Mesodermal cell (in vitro differentiated cells): Measurements from ENCODE around the gene PEX16.

Experiments
- H3K27ac ChIP-seq: 2 replicates; pipeline ENCODE4 v1.7.0; 2013; ENCODE audit warnings: mild to moderate bottlenecking, low read depth, low read length, moderate library complexity; ENCODE audit not compliant: severe bottlenecking
- H3K36me3 ChIP-seq: 2 replicates; pipeline ENCODE4 v1.7.1; 2013; ENCODE audit warnings: mild to moderate bottlenecking, low read length, moderate library complexity; ENCODE audit not compliant: control insufficient read depth, insufficient read depth
- H3K4me1 ChIP-seq: one replicate; pipeline ENCODE4 v1.7.1; 2013; ENCODE audit warnings: mild to moderate bottlenecking, low read length; ENCODE audit not compliant: insufficient read depth, control insufficient read depth, poor library complexity, severe bottlenecking
- H3K4me3 ChIP-seq: 2 replicates; pipeline ENCODE4 v1.7.0; 2013; ENCODE audit warnings: low read length, control low read depth, mild to moderate bottlenecking; ENCODE audit not compliant: insufficient read depth, poor library complexity, severe bottlenecking; ENCODE audit errors: extremely low read depth
- H3K9me3 ChIP-seq: 2 replicates; pipeline ENCODE4 v1.7.1; 2013; ENCODE audit warnings: mild to moderate bottlenecking, low read length, moderate library complexity; ENCODE audit not compliant: control insufficient read depth
- WGBS, 2 experiments: methylation state at CpG; one replicate each; pipeline ENCODE4 v1.1.5; 2013; ENCODE audit warnings: missing lambda C conversion rate in 2 of 2; ENCODE audit not compliant: insufficient coverage in 2 of 2; 5-methylcytosine and 5-hydroxymethylcytosine counted together

Gene PEX16

DNA sequence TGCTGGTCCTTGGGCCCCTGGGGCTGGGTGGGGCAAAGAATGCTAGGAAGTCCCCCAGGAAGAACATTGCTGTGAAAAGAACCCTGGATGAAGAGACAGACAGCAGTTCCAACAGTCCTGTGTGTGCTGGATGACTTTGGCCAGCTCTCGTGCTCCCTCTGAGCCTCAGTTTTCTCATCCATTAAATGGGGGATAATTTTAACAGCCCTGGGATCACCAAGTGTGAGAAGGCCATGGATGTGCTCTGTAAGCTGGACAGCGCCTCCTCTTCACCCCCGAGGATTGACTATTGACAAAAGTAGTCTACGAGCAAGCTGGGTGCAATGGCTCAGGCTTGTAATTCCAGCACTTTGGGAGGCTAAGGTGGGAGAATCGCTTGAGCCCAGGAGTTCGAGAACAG lies 7.2 kb upstream of the PEX16 start:
- Histone ChIP-seq H3K4me3 (no peak overlapping the region), H3K27ac (no peak overlapping the region), H3K9me3 (no peaks in the 10 kb centered on the region), H3K4me1 (no peaks in the 10 kb centered on the region), H3K36me3 (peaks cover under 1% of the 10 kb centered on the region)
- 79 to 85% methylated on average over 3 to 5 of the region's 6 CpGs for WGBS, 2 experiments

DNA sequence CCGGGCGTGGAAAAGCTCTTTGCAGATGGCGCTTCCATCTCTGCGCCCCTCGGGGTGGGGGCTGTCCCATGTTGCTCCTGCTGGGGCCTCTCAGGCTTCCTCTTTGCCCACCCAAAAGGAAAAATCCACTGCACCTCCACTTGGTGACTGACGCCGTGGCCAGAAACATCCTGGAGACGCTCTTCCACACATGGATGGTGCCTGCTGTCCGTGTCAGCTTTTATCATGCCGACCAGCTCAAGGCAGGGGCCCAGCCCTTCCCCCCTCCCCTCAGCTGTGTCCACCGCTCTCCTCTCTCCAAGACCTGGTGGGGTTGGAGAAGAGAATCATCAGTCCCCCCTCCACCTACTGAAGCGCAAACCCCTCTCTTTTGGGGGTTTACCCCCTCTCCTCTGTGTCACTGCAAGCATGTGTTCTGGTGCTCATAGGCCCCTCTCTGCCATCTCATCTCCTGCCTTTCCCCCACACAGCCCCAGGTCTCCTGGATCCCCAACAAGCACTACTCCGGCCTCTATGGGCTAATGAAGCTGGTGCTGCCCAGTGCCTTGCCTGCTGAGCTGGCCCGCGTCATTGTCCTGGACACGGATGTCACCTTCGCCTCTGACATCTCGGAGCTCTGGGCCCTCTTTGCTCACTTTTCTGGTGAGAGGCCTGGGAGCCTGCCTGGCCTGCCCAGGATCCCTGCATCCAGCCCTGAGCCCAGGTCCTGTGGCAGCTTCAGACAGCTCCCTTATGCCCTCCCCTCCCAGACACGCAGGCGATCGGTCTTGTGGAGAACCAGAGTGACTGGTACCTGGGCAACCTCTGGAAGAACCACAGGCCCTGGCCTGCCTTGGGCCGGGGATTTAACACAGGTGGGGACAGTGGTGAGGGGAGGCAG lies 6.6 kb upstream of the PEX16 start:
- Histone ChIP-seq H3K4me1 (no peaks in the 10 kb centered on the region), H3K9me3 (no peaks in the 10 kb centered on the region), H3K36me3 (no peaks in the 10 kb centered on the region), H3K27ac (no peak overlapping the region), H3K4me3 (no peak overlapping the region)
- 89 to 97% methylated on average over 10 to 19 of the region's 22 CpGs for WGBS, 2 experiments

GRCh38 chr11:45922425-45923082 lies 4.9 kb upstream of the PEX16 start, which contains the start of gene LARGE2:
TSS of gene LARGE2 (plus strand) at chr11:45922656. CDS start at chr11:45922883, 227 bp downstream.
- WGBS, 2 experiments = 0% methylated on average over 63 to 65 of the region's 73 CpGs
- peak within 1 kb of the TSS; percentile 21 for H3K4me3 ChIP-seq
- no peaks in the 10 kb centered on the region for H3K36me3 ChIP-seq
- H3K4me1 ChIP-seq = no peaks in the 10 kb centered on the region
- no peaks in the 10 kb centered on the region for H3K9me3 ChIP-seq
- H3K27ac ChIP-seq = no peak within 1 kb of the TSS

GRCh38 chr11:45921561-45922424 lies 4.1 kb upstream of the PEX16 start:
- WGBS, 2 experiments = 5% methylated on average over 28 to 39 of the region's 54 CpGs
- Histone ChIP-seq H3K36me3 (no peaks in the 10 kb centered on the region), H3K4me1 (no peaks in the 10 kb centered on the region), H3K4me3 (peak overlapping the region; percentile 21), H3K27ac (no peak overlapping the region), H3K9me3 (no peaks in the 10 kb centered on the region)

- WGBS, 2 experiments = 89 to 95% methylated on average over 4 of the region's 6 CpGs
- no peak overlapping the region for H3K4me3 ChIP-seq
- peaks cover 6% of the 10 kb centered on the region for H3K36me3 ChIP-seq
- H3K9me3 ChIP-seq = no peaks in the 10 kb centered on the region
- H3K27ac ChIP-seq = no peak overlapping the region
- H3K4me1 ChIP-seq = no peaks in the 10 kb centered on the region
Observed at GRCh38 chr11:45920531-45921477, 3.1 kb upstream of the PEX16 start.

GRCh38 chr11:45919806-45920530 lies 2.3 kb upstream of the PEX16 start:
- H3K4me3 ChIP-seq = no peak overlapping the region
- peaks cover 14% of the 10 kb centered on the region for H3K36me3 ChIP-seq
- 74 to 85% methylated on average over 10 of the region's 13 CpGs for WGBS, 2 experiments
- H3K9me3 ChIP-seq = no peaks in the 10 kb centered on the region
- no peaks in the 10 kb centered on the region for H3K4me1 ChIP-seq
- no peak overlapping the region for H3K27ac ChIP-seq

DNA sequence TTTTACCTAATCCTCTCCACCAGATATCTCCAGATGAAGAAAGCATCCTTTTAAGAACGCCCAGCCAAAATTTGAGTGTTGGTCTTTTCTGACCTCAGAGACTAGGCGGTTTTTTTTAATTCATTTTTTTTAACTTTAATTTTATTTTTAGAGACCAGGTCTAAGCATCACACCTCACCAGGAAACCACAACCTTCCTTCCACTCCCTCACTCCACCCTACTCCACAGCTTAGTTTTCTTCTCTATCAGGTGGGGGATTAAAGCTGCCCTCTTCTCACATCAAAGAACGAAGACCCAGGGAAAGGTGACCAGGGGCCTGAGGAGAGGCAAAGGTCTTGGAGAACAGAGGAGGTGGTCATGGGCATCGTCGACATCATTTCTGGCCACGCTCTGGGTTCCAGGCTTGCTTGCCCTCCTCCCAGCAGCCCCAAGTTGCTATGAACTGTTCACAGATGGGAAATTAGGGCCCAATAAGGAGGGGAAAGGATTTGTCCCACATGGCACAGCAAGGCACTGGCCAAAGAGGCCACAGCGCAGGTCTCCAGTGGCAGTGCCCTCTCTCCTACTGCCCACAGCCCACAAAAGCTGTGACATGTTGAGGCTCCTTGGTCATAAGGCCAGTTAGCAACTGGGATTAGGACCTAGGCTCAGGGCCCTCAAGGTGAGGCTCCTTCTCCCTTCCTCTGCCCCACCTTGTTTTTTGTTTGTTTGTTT lies 1.4 kb upstream of the PEX16 start:
- Histone ChIP-seq H3K4me1 (no peaks in the 10 kb centered on the region), H3K27ac (no peak overlapping the region), H3K9me3 (no peaks in the 10 kb centered on the region), H3K4me3 (peak overlapping the region; percentile 69), H3K36me3 (peaks cover 23% of the 10 kb centered on the region)
- WGBS, 2 experiments = 76 to 88% methylated on average over 4 to 7 of the region's 7 CpGs

- H3K27ac ChIP-seq = peak overlapping the region; percentile 86
Observed at GRCh38 chr11:45918331-45918941, 759 bp upstream of the PEX16 start.

DNA sequence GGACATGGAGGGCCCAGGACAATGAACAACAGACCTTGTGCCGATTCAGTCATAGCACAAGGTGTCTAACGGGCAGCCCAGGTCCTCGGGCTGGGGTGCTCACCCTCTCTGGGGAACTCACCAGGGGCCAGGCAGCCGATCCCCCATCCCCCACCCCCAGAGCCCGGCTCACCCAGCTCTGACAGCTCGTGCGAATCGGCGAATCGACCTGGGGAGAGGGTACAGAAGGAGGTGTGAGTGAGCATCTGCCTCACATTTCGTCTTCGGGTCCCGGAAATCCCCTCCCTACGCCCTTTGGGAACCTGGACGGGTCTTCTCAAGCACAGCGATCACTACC lies 423 bp downstream of the PEX16 start:
- 9 to 10% methylated on average over 10 to 16 of the region's 16 CpGs for WGBS, 2 experiments
- Histone ChIP-seq H3K27ac (peak overlapping the region; percentile 86), H3K4me1 (no peaks in the 10 kb centered on the region), H3K36me3 (peaks cover 35% of the 10 kb centered on the region), H3K9me3 (no peaks in the 10 kb centered on the region), H3K4me3 (peak overlapping the region; percentile 69)

More at GRCh38 chr11:45918331-45918941, 759 bp upstream of the PEX16 start:
- no peaks in the 10 kb centered on the region for H3K9me3 ChIP-seq
- H3K4me3 ChIP-seq = peak overlapping the region; percentile 69
- no peaks in the 10 kb centered on the region for H3K4me1 ChIP-seq
- peaks cover 30% of the 10 kb centered on the region for H3K36me3 ChIP-seq
- WGBS, 2 experiments = 0 to 1% methylated on average over 22 to 24 of the region's 38 CpGs
